Measurements from ENCODE around the gene B3GALT2.
A peak's percentile ranks its signal among the peaks of the same experiment; 100 is the strongest.

Gene B3GALT2

GRCh38 chr1:193184776-193185175, 1.6 kb downstream of the B3GALT2 start:
- DNase-seq (ENCODE audit: low spot score): no peak
- no peak overlapping the region for H3K27ac ChIP-seq
- CTCF ChIA-PET: no interaction called here
- no peak for TF ChIP-seq CTCF (conservative IDR thresholded peaks at IDR 0.05; ENCODE audit: low read depth)
- POLR2A ChIA-PET (ENCODE audit: low non-redundant PET): no interaction called here

- H3K27ac ChIP-seq: no peak overlapping the region
- ChIA-PET POLR2A (ENCODE audit: low non-redundant PET) (no interaction called here), CTCF (interaction anchor here (1.0 kb wide), 1 partner anchor 11 kb away, joined by 3 read pairs; no protein-coding TSS in a partner anchor)
- peak; percentile 12 for DNase-seq (ENCODE audit: low spot score)
- TF ChIP-seq CTCF (conservative IDR thresholded peaks at IDR 0.05; ENCODE audit: low read depth): peak; percentile 87
Measured at GRCh38 chr1:193183019-193183627, 3.3 kb downstream of the B3GALT2 start.

- POLR2A ChIA-PET (ENCODE audit: low non-redundant PET): no interaction called here
- no peak overlapping the region for H3K27ac ChIP-seq
- TF ChIP-seq CTCF (conservative IDR thresholded peaks at IDR 0.05; ENCODE audit: low read depth): no peak
- no peak for DNase-seq (ENCODE audit: low spot score)
- CTCF ChIA-PET: no interaction called here
Measured at GRCh38 chr1:193181985-193182384, 4.4 kb downstream of the B3GALT2 start.

GRCh38 chr1:193181536-193181935, 4.9 kb downstream of the B3GALT2 start:
- no peak overlapping the region for H3K27ac ChIP-seq
- DNase-seq (ENCODE audit: low spot score): no peak
- no peak for TF ChIP-seq CTCF (conservative IDR thresholded peaks at IDR 0.05; ENCODE audit: low read depth)
- POLR2A ChIA-PET (ENCODE audit: low non-redundant PET): no interaction called here
- CTCF ChIA-PET: no interaction called here

- no peak overlapping the region for H3K27ac ChIP-seq
- ChIA-PET POLR2A (ENCODE audit: low non-redundant PET) (no interaction called here), CTCF (no interaction called here)
- no peak for TF ChIP-seq CTCF (conservative IDR thresholded peaks at IDR 0.05; ENCODE audit: low read depth)
- DNase-seq (ENCODE audit: low spot score): no peak
Measured at GRCh38 chr1:193179094-193179493, 7.3 kb downstream of the B3GALT2 start.

- ChIA-PET POLR2A (ENCODE audit: low non-redundant PET) (no interaction called here), CTCF (interaction anchor here (0.9 kb wide), 1 partner anchor 165 kb away, joined by 5 read pairs; no protein-coding TSS in a partner anchor)
Measured at GRCh38 chr1:193176788-193177187, 9.6 kb downstream of the B3GALT2 start.

More at GRCh38 chr1:193176788-193177187, 9.6 kb downstream of the B3GALT2 start:
- H3K27ac ChIP-seq: no peak overlapping the region
- DNase-seq (ENCODE audit: low spot score): no peak
- TF ChIP-seq CTCF (conservative IDR thresholded peaks at IDR 0.05; ENCODE audit: low read depth): no peak
